ENCODE data around the gene TMOD3. TPM values are rescaled to one million over a fixed set of nuclear protein-coding genes. Genes with fewer than 3 reads are reported as not detected.

Gene TMOD3
- total and polyA plus RNA-seq, 2 donors: 11.6 to 53.8 TPM

GRCh38 chr15:51917493-51917892 lies 88.0 kb downstream of the TMOD3 start:
- DNase-seq (ENCODE audit: extremely low spot score): no peak
- Histone ChIP-seq H3K4me1 (ENCODE audit: insufficient read depth) (no peaks in the 10 kb centered on the region), H3K36me3 (ENCODE audit: insufficient read depth) (peaks cover 8% of the 10 kb centered on the region), H3K27ac (ENCODE audit: low read depth) (no peak overlapping the region), H3K4me3 (ENCODE audit: low read depth, low read length) (no peak overlapping the region)
- WGBS: 73% methylated on average over 2 of the region's 2 CpGs

GRCh38 chr15:51924156-51925068 lies 95.0 kb downstream of the TMOD3 start:
- no peak overlapping the region for H3K4me3 ChIP-seq (ENCODE audit: low read depth, low read length)
- H3K4me1 ChIP-seq (ENCODE audit: insufficient read depth): no peaks in the 10 kb centered on the region
- no peak overlapping the region for H3K27ac ChIP-seq (ENCODE audit: low read depth)
- 76% methylated on average over 11 of the region's 11 CpGs for WGBS
- no peak for DNase-seq (ENCODE audit: extremely low spot score)
- peaks cover 2% of the 10 kb centered on the region for H3K36me3 ChIP-seq (ENCODE audit: insufficient read depth)

- H3K27ac ChIP-seq (ENCODE audit: low read depth): no peak overlapping the region
- no peak overlapping the region for H3K4me3 ChIP-seq (ENCODE audit: low read depth, low read length)
- H3K4me1 ChIP-seq (ENCODE audit: insufficient read depth): no peaks in the 10 kb centered on the region
- peaks cover 2% of the 10 kb centered on the region for H3K36me3 ChIP-seq (ENCODE audit: insufficient read depth)
- no peak for DNase-seq (ENCODE audit: extremely low spot score)
- over 99% methylated on average over 3 of the region's 3 CpGs for WGBS
Observed at GRCh38 chr15:51926809-51927208, 97.4 kb downstream of the TMOD3 start.

- H3K4me3 ChIP-seq (ENCODE audit: low read depth, low read length): no peak overlapping the region
- H3K27ac ChIP-seq (ENCODE audit: low read depth): no peak overlapping the region
- 95% methylated on average over 3 of the region's 3 CpGs for WGBS
- peaks cover 2% of the 10 kb centered on the region for H3K36me3 ChIP-seq (ENCODE audit: insufficient read depth)
- no peak for DNase-seq (ENCODE audit: extremely low spot score)
- no peaks in the 10 kb centered on the region for H3K4me1 ChIP-seq (ENCODE audit: insufficient read depth)
Observed at GRCh38 chr15:51931016-51931415, 101.6 kb downstream of the TMOD3 start.

- H3K4me3 ChIP-seq (ENCODE audit: low read depth, low read length): no peak overlapping the region
- no peak for DNase-seq (ENCODE audit: extremely low spot score)
- H3K4me1 ChIP-seq (ENCODE audit: insufficient read depth): no peaks in the 10 kb centered on the region
- no peak overlapping the region for H3K27ac ChIP-seq (ENCODE audit: low read depth)
- H3K36me3 ChIP-seq (ENCODE audit: insufficient read depth): no peaks in the 10 kb centered on the region
- 82% methylated on average over 4 of the region's 4 CpGs for WGBS
Observed at GRCh38 chr15:51931638-51932037, 102.2 kb downstream of the TMOD3 start.

GRCh38 chr15:51932161-51932560 lies 102.7 kb downstream of the TMOD3 start:
- no peak overlapping the region for H3K4me3 ChIP-seq (ENCODE audit: low read depth, low read length)
- H3K27ac ChIP-seq (ENCODE audit: low read depth): no peak overlapping the region
- no peaks in the 10 kb centered on the region for H3K4me1 ChIP-seq (ENCODE audit: insufficient read depth)
- H3K36me3 ChIP-seq (ENCODE audit: insufficient read depth): no peaks in the 10 kb centered on the region
- no peak for DNase-seq (ENCODE audit: extremely low spot score)
- 68% methylated on average over 1 of the region's 1 CpG for whole genome bisulfite sequencing

GRCh38 chr15:51935466-51936104 lies 106.1 kb downstream of the TMOD3 start:
- 75% methylated on average over 5 of the region's 5 CpGs for WGBS
- Histone ChIP-seq H3K36me3 (ENCODE audit: insufficient read depth) (no peaks in the 10 kb centered on the region), H3K27ac (ENCODE audit: low read depth) (no peak overlapping the region), H3K4me1 (ENCODE audit: insufficient read depth) (no peaks in the 10 kb centered on the region), H3K4me3 (ENCODE audit: low read depth, low read length) (no peak overlapping the region)
- DNase-seq (ENCODE audit: extremely low spot score): no peak

GRCh38 chr15:51936105-51936478 lies 106.6 kb downstream of the TMOD3 start:
- 81% methylated on average over 2 of the region's 2 CpGs for WGBS
- Histone ChIP-seq H3K27ac (ENCODE audit: low read depth) (no peak overlapping the region), H3K36me3 (ENCODE audit: insufficient read depth) (no peaks in the 10 kb centered on the region), H3K4me1 (ENCODE audit: insufficient read depth) (no peaks in the 10 kb centered on the region), H3K4me3 (ENCODE audit: low read depth, low read length) (no peak overlapping the region)
- no peak for DNase-seq (ENCODE audit: extremely low spot score)

- no peak overlapping the region for H3K27ac ChIP-seq (ENCODE audit: low read depth)
- WGBS: 86% methylated on average over 3 of the region's 3 CpGs
- no peaks in the 10 kb centered on the region for H3K36me3 ChIP-seq (ENCODE audit: insufficient read depth)
- no peaks in the 10 kb centered on the region for H3K4me1 ChIP-seq (ENCODE audit: insufficient read depth)
- DNase-seq (ENCODE audit: extremely low spot score): no peak
- no peak overlapping the region for H3K4me3 ChIP-seq (ENCODE audit: low read depth, low read length)
Observed at GRCh38 chr15:51938286-51938685, 108.8 kb downstream of the TMOD3 start.

GRCh38 chr15:51939216-51939615 lies 109.8 kb downstream of the TMOD3 start:
- Histone ChIP-seq H3K4me3 (ENCODE audit: low read depth, low read length) (no peak overlapping the region), H3K27ac (ENCODE audit: low read depth) (no peak overlapping the region), H3K36me3 (ENCODE audit: insufficient read depth) (no peaks in the 10 kb centered on the region), H3K4me1 (ENCODE audit: insufficient read depth) (no peaks in the 10 kb centered on the region)
- DNase-seq (ENCODE audit: extremely low spot score): no peak

GRCh38 chr15:51947124-51947523 lies 117.7 kb downstream of the TMOD3 start:
- H3K36me3 ChIP-seq (ENCODE audit: insufficient read depth): peaks cover 15% of the 10 kb centered on the region
- 82% methylated on average over 2 of the region's 2 CpGs for WGBS
- H3K4me1 ChIP-seq (ENCODE audit: insufficient read depth): no peaks in the 10 kb centered on the region
- DNase-seq (ENCODE audit: extremely low spot score): no peak
- no peak overlapping the region for H3K4me3 ChIP-seq (ENCODE audit: low read depth, low read length)
- H3K27ac ChIP-seq (ENCODE audit: low read depth): no peak overlapping the region

GRCh38 chr15:51952805-51953204 lies 123.4 kb downstream of the TMOD3 start:
- no peak for DNase-seq (ENCODE audit: extremely low spot score)
- no peak overlapping the region for H3K27ac ChIP-seq (ENCODE audit: low read depth)
- no peaks in the 10 kb centered on the region for H3K4me1 ChIP-seq (ENCODE audit: insufficient read depth)
- H3K36me3 ChIP-seq (ENCODE audit: insufficient read depth): peaks cover 11% of the 10 kb centered on the region
- 93% methylated on average over 3 of the region's 3 CpGs for WGBS
- no peak overlapping the region for H3K4me3 ChIP-seq (ENCODE audit: low read depth, low read length)

- WGBS: 90% methylated on average over 3 of the region's 3 CpGs
- no peak for DNase-seq (ENCODE audit: extremely low spot score)
- H3K36me3 ChIP-seq (ENCODE audit: insufficient read depth): peaks cover 7% of the 10 kb centered on the region
- no peak overlapping the region for H3K27ac ChIP-seq (ENCODE audit: low read depth)
- no peak overlapping the region for H3K4me3 ChIP-seq (ENCODE audit: low read depth, low read length)
- no peaks in the 10 kb centered on the region for H3K4me1 ChIP-seq (ENCODE audit: insufficient read depth)
Observed at GRCh38 chr15:51955504-51955903, 126.1 kb downstream of the TMOD3 start.

Data from urinary bladder (tissue), 4 donors.